ENCODE measurements around the gene PARD3.

DNA sequence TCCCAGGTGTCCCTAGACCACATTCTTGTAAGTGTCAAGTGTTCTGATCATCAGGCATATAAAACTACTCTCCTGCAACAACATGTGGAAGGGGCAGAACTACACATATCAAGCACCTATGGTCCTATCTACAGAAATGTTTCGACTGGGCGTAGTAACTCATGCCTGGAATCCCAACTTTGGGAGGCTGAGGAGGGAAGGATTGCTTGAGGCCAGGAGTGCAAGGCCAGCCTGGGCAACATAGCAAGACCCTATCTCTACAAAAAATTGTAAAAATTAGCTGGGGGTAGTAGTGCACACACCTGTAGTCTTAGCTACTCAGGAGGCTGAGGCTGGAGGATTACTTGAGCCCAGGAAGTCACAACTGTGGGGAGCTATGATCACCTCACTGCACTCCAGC, 244.2 kb downstream of the PARD3 start:
- TF ChIP-seq YY1 (IDR thresholded peaks at IDR 0.05; ENCODE audit: extremely low read depth, insufficient replicate concordance, low read depth, low read length) (no peak), EZH2phosphoT487 (IDR thresholded peaks at IDR 0.05; ENCODE audit: borderline replicate concordance) (no peak), JUND (IDR thresholded peaks at IDR 0.05) (no peak)
- TF ChIP-seq, protein P1, sequence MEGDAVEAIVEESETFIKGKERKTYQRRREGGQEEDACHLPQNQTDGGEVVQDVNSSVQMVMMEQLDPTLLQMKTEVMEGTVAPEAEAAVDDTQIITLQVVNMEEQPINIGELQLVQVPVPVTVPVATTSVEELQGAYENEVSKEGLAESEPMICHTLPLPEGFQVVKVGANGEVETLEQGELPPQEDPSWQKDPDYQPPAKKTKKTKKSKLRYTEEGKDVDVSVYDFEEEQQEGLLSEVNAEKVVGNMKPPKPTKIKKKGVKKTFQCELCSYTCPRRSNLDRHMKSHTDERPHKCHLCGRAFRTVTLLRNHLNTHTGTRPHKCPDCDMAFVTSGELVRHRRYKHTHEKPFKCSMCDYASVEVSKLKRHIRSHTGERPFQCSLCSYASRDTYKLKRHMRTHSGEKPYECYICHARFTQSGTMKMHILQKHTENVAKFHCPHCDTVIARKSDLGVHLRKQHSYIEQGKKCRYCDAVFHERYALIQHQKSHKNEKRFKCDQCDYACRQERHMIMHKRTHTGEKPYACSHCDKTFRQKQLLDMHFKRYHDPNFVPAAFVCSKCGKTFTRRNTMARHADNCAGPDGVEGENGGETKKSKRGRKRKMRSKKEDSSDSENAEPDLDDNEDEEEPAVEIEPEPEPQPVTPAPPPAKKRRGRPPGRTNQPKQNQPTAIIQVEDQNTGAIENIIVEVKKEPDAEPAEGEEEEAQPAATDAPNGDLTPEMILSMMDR (IDR thresholded peaks at IDR 0.05 in 2 of 3, conservative IDR thresholded peaks at IDR 0.05 in 1 of 3; ENCODE audit: borderline replicate concordance in 1 of 3, insufficient read depth in 1 of 3, low read depth in 2 of 3, low read length in 2 of 3), result no peak
- TF ChIP-seq, protein P2, sequence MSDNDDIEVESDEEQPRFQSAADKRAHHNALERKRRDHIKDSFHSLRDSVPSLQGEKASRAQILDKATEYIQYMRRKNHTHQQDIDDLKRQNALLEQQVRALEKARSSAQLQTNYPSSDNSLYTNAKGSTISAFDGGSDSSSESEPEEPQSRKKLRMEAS (IDR thresholded peaks at IDR 0.05), result no peak

Measured in HCT116 (cell line).